Ectodermal cell (in vitro differentiated cells): ENCODE results near the gene DPF1. TPM values are rescaled to one million over a fixed set of nuclear protein-coding genes. Genes with fewer than 3 reads are reported as not detected.

Experiments
- H3K27ac ChIP-seq: 2 replicates; pipeline ENCODE4 v1.7.0; 2013; ENCODE audit warnings: mild to moderate bottlenecking, low read depth, low read length; ENCODE audit not compliant: insufficient read depth, poor library complexity, severe bottlenecking
- H3K27me3 ChIP-seq: 2 replicates; pipeline ENCODE4 v1.7.0; 2013; ENCODE audit warnings: mild to moderate bottlenecking, low read length; ENCODE audit not compliant: insufficient read depth, control insufficient read depth, poor library complexity, severe bottlenecking
- H3K36me3 ChIP-seq: one replicate; pipeline ENCODE4 v1.7.0; 2013; ENCODE audit warnings: low read length; ENCODE audit not compliant: control insufficient read depth, insufficient read depth
- H3K4me1 ChIP-seq: one replicate; pipeline ENCODE4 v1.7.0; 2013; ENCODE audit warnings: low read length; ENCODE audit not compliant: control insufficient read depth, insufficient read depth
- H3K4me3 ChIP-seq: 2 replicates; pipeline ENCODE4 v1.7.0; 2013; ENCODE audit warnings: low read depth, low read length, control low read depth; ENCODE audit not compliant: insufficient read depth
- H3K9me3 ChIP-seq: 2 replicates; pipeline ENCODE4 v1.7.0; 2013; ENCODE audit warnings: mild to moderate bottlenecking, low read length, moderate library complexity; ENCODE audit not compliant: control insufficient read depth
- WGBS, 2 experiments: methylation state at CpG; one replicate each; pipeline ENCODE4 v1.1.7; 2013; ENCODE audit warnings: missing lambda C conversion rate in 2 of 2; 5-methylcytosine and 5-hydroxymethylcytosine counted together
- polyA plus RNA-seq, 4 experiments: library from polyadenylated mRNA; stranded (reverse); fragments of 50-300 nt; gene quantifications; one replicate each; pipeline ENCODE4 v1.2.3, GENCODE V29; 2013

The DPF1 gene
- 12.4 TPM for polyA plus RNA-seq (2013, experiment 1 of 4)
- polyA plus RNA-seq (2013, experiment 2 of 4) = 9.2 TPM
- polyA plus RNA-seq (2013, experiment 3 of 4) = 8.4 TPM
- polyA plus RNA-seq (2013, experiment 4 of 4) = 8.2 TPM

GRCh38 chr19:38224014-38224862 lies at the start of gene DPF1:
TSS of gene DPF1 (minus strand) at chr19:38224222. CDS start at chr19:38224142, 80 bp downstream.
- H3K27ac ChIP-seq = no peak within 1 kb of the TSS
- H3K4me3 ChIP-seq = peak within 1 kb of the TSS; percentile 65
- H3K4me1 ChIP-seq = peaks cover 5% of the 10 kb centered on the region
- H3K27me3 ChIP-seq = peaks cover 29% of the 10 kb centered on the region
- 3 to 4% methylated on average over 61 of the region's 61 CpGs for WGBS, 2 experiments
- no peaks in the 10 kb centered on the region for H3K9me3 ChIP-seq
- no peaks in the 10 kb centered on the region for H3K36me3 ChIP-seq

GRCh38 chr19:38273499-38273898 lies 49.5 kb upstream of the DPF1 start:
- Histone ChIP-seq H3K9me3 (no peaks in the 10 kb centered on the region), H3K4me3 (no peak overlapping the region), H3K27me3 (no peaks in the 10 kb centered on the region), H3K27ac (no peak overlapping the region), H3K4me1 (peaks cover 10% of the 10 kb centered on the region), H3K36me3 (no peaks in the 10 kb centered on the region)
- WGBS, 2 experiments = 74 to 80% methylated on average over 2 of the region's 2 CpGs

DNA sequence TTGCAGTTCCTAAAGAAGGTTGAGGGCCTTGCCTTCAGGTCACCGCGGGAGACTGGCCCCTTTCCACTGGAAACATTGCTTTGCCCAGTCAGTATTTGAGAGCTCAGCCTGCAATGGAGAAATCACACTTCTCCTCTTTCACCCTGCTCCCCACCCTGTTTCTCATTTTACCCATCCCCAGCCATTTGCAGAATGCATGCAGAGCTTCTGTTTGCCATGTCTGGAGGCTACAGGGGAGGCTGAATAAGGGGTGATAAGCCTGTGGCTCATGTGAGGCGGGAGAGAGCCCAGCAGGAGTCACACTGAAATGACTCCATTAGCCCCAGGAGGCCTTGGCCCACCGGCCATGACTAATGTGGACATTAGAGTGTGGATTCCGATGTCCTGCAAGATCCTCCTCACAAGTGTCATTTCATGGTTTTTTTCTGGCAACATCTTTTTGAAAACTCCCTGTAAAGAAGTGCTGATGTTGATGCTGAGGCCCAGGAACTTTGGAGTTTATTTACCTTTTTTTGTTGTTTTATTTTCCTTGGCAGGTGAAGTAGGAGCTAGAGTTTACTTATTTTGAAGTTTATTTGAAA lies 46.7 kb upstream of the DPF1 start:
- 66% methylated on average over 5 of the region's 5 CpGs for WGBS, 2 experiments
- H3K36me3 ChIP-seq = no peaks in the 10 kb centered on the region
- peak overlapping the region; percentile 27 for H3K27ac ChIP-seq
- no peaks in the 10 kb centered on the region for H3K9me3 ChIP-seq
- peaks cover 22% of the 10 kb centered on the region for H3K4me1 ChIP-seq
- no peaks in the 10 kb centered on the region for H3K27me3 ChIP-seq
- no peak overlapping the region for H3K4me3 ChIP-seq

- 68 to 70% methylated on average over 8 of the region's 8 CpGs for WGBS, 2 experiments
- Histone ChIP-seq H3K36me3 (no peaks in the 10 kb centered on the region), H3K27ac (no peak overlapping the region), H3K4me3 (no peak overlapping the region), H3K4me1 (peaks cover 22% of the 10 kb centered on the region), H3K27me3 (no peaks in the 10 kb centered on the region), H3K9me3 (no peaks in the 10 kb centered on the region)
These were observed 44.5 kb upstream of the DPF1 start for GRCh38 chr19:38268539-38268938.

- H3K9me3 ChIP-seq = no peaks in the 10 kb centered on the region
- no peak overlapping the region for H3K4me3 ChIP-seq
- peaks cover 22% of the 10 kb centered on the region for H3K4me1 ChIP-seq
- no peaks in the 10 kb centered on the region for H3K27me3 ChIP-seq
- H3K27ac ChIP-seq = no peak overlapping the region
- WGBS, 2 experiments = 70 to 73% methylated on average over 12 of the region's 12 CpGs
- H3K36me3 ChIP-seq = no peaks in the 10 kb centered on the region
These were observed 43.9 kb upstream of the DPF1 start for GRCh38 chr19:38267761-38268483.

DNA sequence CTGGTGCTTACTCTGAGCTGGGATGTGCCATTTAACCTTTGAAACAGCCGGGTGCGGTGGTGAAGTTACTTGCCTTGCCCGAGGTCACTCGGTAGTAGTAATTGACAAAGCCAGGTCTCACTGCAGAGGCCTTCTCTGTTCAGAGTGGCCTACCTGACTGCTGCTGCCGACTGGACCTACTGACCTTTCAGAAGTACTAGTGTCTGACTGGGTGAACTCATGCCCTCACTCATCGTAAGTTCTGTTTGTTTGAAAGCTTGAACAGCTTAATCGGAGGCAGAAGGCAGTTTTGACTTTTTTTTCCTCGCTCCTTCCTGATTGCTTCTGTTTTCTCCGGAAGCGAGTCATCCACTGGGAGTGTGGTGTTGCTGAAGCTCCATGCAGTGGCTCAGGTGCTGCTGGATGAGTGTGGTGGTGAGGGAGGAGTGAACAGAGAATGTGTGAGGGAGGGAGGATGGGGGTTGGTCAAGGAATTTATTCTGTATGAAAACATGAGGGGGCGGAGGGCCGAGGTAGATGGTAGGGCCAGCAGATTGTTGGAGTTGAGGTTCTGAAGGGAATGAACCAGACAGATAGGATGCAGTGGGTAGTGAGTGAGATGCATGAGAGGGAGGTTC lies 43.1 kb upstream of the DPF1 start:
- Histone ChIP-seq H3K27me3 (no peaks in the 10 kb centered on the region), H3K4me1 (peaks cover 22% of the 10 kb centered on the region), H3K27ac (no peak overlapping the region), H3K9me3 (no peaks in the 10 kb centered on the region), H3K4me3 (no peak overlapping the region), H3K36me3 (no peaks in the 10 kb centered on the region)
- 82 to 84% methylated on average over 12 of the region's 12 CpGs for WGBS, 2 experiments

GRCh38 chr19:38265921-38266429 lies 42.0 kb upstream of the DPF1 start:
- Histone ChIP-seq H3K4me3 (no peak overlapping the region), H3K27ac (no peak overlapping the region), H3K9me3 (no peaks in the 10 kb centered on the region), H3K27me3 (no peaks in the 10 kb centered on the region), H3K36me3 (no peaks in the 10 kb centered on the region), H3K4me1 (peaks cover 22% of the 10 kb centered on the region)
- WGBS, 2 experiments = 90% methylated on average over 12 of the region's 12 CpGs

- Histone ChIP-seq H3K9me3 (no peaks in the 10 kb centered on the region), H3K27ac (no peak overlapping the region), H3K36me3 (no peaks in the 10 kb centered on the region), H3K27me3 (no peaks in the 10 kb centered on the region), H3K4me1 (peaks cover 18% of the 10 kb centered on the region), H3K4me3 (peak overlapping the region; percentile 78)
- 33 to 34% methylated on average over 14 of the region's 14 CpGs for WGBS, 2 experiments
These were observed 41.3 kb upstream of the DPF1 start for GRCh38 chr19:38265213-38265861.

DNA sequence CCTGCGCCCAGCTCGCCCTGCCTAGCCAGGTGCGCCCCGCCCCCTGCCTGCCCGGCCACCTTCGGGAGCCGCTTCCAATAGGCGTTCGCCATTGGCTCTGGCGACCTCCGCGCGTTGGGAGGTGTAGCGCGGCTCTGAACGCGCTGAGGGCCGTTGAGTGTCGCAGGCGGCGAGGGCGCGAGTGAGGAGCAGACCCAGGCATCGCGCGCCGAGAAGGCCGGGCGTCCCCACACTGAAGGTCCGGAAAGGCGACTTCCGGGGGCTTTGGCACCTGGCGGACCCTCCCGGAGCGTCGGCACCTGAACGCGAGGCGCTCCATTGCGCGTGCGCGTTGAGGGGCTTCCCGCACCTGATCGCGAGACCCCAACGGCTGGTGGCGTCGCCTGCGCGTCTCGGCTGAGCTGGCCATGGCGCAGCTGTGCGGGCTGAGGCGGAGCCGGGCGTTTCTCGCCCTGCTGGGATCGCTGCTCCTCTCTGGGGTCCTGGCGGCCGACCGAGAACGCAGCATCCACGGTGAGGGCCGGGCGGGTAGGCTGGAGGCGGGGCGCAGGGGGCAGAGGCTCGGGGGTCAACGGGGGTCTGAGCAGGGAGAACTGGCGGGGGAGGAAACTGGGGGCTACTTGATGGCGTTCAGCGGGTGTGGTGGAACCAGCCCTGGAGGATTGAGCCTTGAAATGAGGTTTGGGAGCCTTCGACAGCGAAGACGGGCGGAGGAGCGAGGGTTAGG lies 40.6 kb upstream of the DPF1 start, which contains the start of gene SPINT2:
Gene SPINT2 (plus strand): TSS at position 88 of the 727 bp plus-strand sequence. CDS start 320 bp downstream, at position 408.
- Histone ChIP-seq H3K4me3 (peak within 1 kb of the TSS; percentile 78), H3K27me3 (no peaks in the 10 kb centered on the region), H3K36me3 (no peaks in the 10 kb centered on the region), H3K4me1 (peaks cover 18% of the 10 kb centered on the region), H3K9me3 (no peaks in the 10 kb centered on the region), H3K27ac (peak within 1 kb of the TSS; percentile 60)
- 1% methylated on average over 78 of the region's 78 CpGs for WGBS, 2 experiments
